SK-N-SH treated with all-trans-retinoic acid at 6 μM for 48 hours (cell line): ENCODE measurements around the gene NDUFB2.

Experiments
- BACH2 ChIP-seq: fragments of 250-450 bp; sonication (Bioruptor Pico); IDR thresholded peaks from 2 replicates; pipeline ENCODE4 v1.9.0; 2021; ENCODE audit warnings: mild to moderate bottlenecking, borderline replicate concordance
- CREB5 ChIP-seq: fragments of 250-450 bp; sonication (Bioruptor Pico); IDR thresholded peaks from 2 replicates; pipeline ENCODE4 v1.5.1; 2020; ENCODE audit warnings: low read depth, mild to moderate bottlenecking, moderate library complexity
- GLIS3 ChIP-seq: fragments of 250-450 bp; sonication (Bioruptor Pico); IDR thresholded peaks from 2 replicates; pipeline ENCODE4 v1.5.0; 2020; ENCODE audit warnings: mild to moderate bottlenecking, moderate library complexity
- ISL1 ChIP-seq: fragments of 250-450 bp; sonication (Bioruptor Pico); IDR thresholded peaks from 2 replicates; pipeline ENCODE4 v2.1.2; 2022; ENCODE audit warnings: mild to moderate bottlenecking, moderate library complexity
- POU6F1 ChIP-seq: fragments of 250-450 bp; sonication (Bioruptor Pico); IDR thresholded peaks from 2 replicates; pipeline ENCODE4 v1.8.0; 2021; ENCODE audit warnings: low read depth, mild to moderate bottlenecking, moderate library complexity, borderline replicate concordance
- PPARA ChIP-seq: fragments of 250-450 bp; sonication (Bioruptor Pico); IDR thresholded peaks from 2 replicates; pipeline ENCODE4 v1.5.0; 2020; ENCODE audit warnings: mild to moderate bottlenecking, borderline replicate concordance
- RARB ChIP-seq: fragments of 250-450 bp; sonication (Bioruptor Pico); IDR thresholded peaks from 2 replicates; pipeline ENCODE4 v1.8.0; 2021; ENCODE audit warnings: mild to moderate bottlenecking, moderate library complexity
- SNAI2 ChIP-seq: fragments of 250-450 bp; sonication (Bioruptor Pico); IDR thresholded peaks from 2 replicates; pipeline ENCODE4 v1.5.0; 2020; ENCODE audit warnings: mild to moderate bottlenecking, moderate library complexity
- ZC3H10 ChIP-seq: fragments of 250-450 bp; sonication (Bioruptor Pico); IDR thresholded peaks from 2 replicates; pipeline ENCODE4 v1.5.1; 2021; ENCODE audit warnings: mild to moderate bottlenecking, moderate library complexity
- ZNF70 ChIP-seq: fragments of 450-650 bp; formaldehyde crosslinking; IDR thresholded peaks from 2 replicates; pipeline ENCODE4 v1.5.0; 2020; ENCODE audit warnings: mild to moderate bottlenecking, moderate library complexity
- TF ChIP-seq, protein P1 (sequence below): fragments of 250-450 bp; sonication (Bioruptor Pico); IDR thresholded peaks from 2 replicates; pipeline ENCODE4 v1.8.0; 2020; ENCODE audit warnings: mild to moderate bottlenecking, moderate library complexity, borderline replicate concordance

DNA sequence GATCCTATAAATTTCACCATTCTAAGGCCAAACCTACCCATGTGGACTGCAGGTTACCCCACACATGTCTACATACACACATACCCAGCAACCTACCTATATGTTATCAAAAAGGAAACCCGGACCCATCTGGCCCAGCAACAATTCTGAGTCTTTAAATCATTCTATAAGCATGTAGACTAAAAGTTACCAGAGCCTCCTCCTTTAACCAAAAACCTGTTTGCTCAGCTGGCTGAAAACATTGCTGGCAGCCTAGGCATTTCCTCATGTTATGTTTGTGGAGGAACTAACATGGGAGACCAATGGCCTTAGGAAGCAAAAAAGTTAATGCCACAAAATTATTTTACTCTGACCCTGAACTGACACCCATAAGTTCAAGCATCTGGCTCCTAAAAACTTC, 29.0 kb upstream of the NDUFB2 start:
- TF ChIP-seq PPARA (CRISPR knock-in tag), result no peak
- no peak for TF ChIP-seq ISL1 (CRISPR knock-in tag)
- TF ChIP-seq ZC3H10 (CRISPR knock-in tag), result no peak
- no peak for TF ChIP-seq POU6F1 (CRISPR knock-in tag)
- no peak for TF ChIP-seq GLIS3 (CRISPR knock-in tag)
- TF ChIP-seq ZNF70, result no peak
- TF ChIP-seq, protein P1, sequence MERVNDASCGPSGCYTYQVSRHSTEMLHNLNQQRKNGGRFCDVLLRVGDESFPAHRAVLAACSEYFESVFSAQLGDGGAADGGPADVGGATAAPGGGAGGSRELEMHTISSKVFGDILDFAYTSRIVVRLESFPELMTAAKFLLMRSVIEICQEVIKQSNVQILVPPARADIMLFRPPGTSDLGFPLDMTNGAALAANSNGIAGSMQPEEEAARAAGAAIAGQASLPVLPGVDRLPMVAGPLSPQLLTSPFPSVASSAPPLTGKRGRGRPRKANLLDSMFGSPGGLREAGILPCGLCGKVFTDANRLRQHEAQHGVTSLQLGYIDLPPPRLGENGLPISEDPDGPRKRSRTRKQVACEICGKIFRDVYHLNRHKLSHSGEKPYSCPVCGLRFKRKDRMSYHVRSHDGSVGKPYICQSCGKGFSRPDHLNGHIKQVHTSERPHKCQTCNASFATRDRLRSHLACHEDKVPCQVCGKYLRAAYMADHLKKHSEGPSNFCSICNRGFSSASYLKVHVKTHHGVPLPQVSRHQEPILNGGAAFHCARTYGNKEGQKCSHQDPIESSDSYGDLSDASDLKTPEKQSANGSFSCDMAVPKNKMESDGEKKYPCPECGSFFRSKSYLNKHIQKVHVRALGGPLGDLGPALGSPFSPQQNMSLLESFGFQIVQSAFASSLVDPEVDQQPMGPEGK, result no peak
- no peak for TF ChIP-seq SNAI2
- no peak for TF ChIP-seq CREB5 (CRISPR knock-in tag)
- no peak for TF ChIP-seq BACH2 (CRISPR knock-in tag)
- TF ChIP-seq RARB (CRISPR knock-in tag), result no peak
